Right atrium auricular region (tissue), 2 donors: ENCODE results near the gene STIP1. TPM values are rescaled to one million over a fixed set of nuclear protein-coding genes. Genes with fewer than 3 reads are reported as not detected.

ENCODE experiments used
- DNase-seq: peaks from one replicate; pipeline ENCODE4 v3.0.0-alpha.2; 2019; ENCODE audit warnings: low spot score
- H3K27ac ChIP-seq, 2 donors: fragments of 200-600 bp; sonication (generic); 1 replicate in 1 of 2; 2 replicates in 1 of 2; pipeline ENCODE4 v1.5.1; 2016 to 2019
- H3K27me3 ChIP-seq, 2 donors: fragments of 200-600 bp; sonication (generic); one replicate each; pipeline versions ENCODE4 v1.5.1 to v1.6.0; 2017 to 2019
- H3K36me3 ChIP-seq: fragments of 200-600 bp; sonication (generic); one replicate; pipeline ENCODE4 v1.5.1; 2016
- H3K4me1 ChIP-seq, 2 donors: fragments of 200-600 bp; sonication (generic); one replicate each; pipeline versions ENCODE4 v1.5.1 to v1.6.0; 2017 to 2019
- H3K4me3 ChIP-seq, 2 donors: fragments of 200-600 bp; sonication (generic); 1 replicate in 1 of 2; 2 replicates in 1 of 2; pipeline ENCODE4 v1.5.1; 2017 to 2019; ENCODE audit warnings: mild to moderate bottlenecking in 1 of 2, moderate library complexity in 1 of 2
- H3K9me3 ChIP-seq, 2 donors: fragments of 200-600 bp; sonication (generic); one replicate each; pipeline ENCODE4 v1.5.1; 2019
- CTCF ChIP-seq, 2 donors: fragments of 200-600 bp; sonication (generic); IDR thresholded peaks; one replicate each; pipeline ENCODE4 v1.5.1; 2019; ENCODE audit warnings: antibody characterized with exemption in 2 of 2
- total RNA-seq, 2 donors: library from RNA; depleted of rRNA; stranded (reverse); fragments of >200 nt; gene quantifications; one replicate each; pipeline ENCODE4 v1.1.0, GENCODE V29; 2016

The STIP1 gene
- total RNA-seq, 2 donors from 2014 or later, result 88.9 to 114 TPM

DNA sequence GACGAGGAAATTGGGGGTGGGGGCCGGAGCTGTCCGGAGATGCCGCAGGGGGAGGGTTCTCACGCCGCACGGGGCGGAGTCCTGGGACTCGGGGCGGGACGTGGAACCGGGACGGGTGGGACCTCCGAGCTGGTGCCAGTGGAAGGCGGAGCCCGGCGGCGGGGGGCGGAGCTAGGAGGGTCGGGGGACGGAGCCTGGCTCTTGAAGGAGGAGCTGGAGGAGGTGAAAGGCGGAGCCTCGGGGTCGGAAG, 55.2 kb downstream of the STIP1 start:
- Histone ChIP-seq H3K27me3 (no peaks in the 10 kb centered on the region), H3K4me1 (peaks cover 0 to 59% of the 10 kb centered on the region in 2 donors), H3K27ac (peak overlapping the region; percentile 97 to 99), H3K9me3 (no peaks in the 10 kb centered on the region), H3K4me3 (peak overlapping the region; percentile 59 to 85), H3K36me3 (peaks cover 12% of the 10 kb centered on the region)
- no peak for TF ChIP-seq CTCF (IDR thresholded peaks at IDR 0.05)
- peak; percentile 100 for DNase-seq

DNA sequence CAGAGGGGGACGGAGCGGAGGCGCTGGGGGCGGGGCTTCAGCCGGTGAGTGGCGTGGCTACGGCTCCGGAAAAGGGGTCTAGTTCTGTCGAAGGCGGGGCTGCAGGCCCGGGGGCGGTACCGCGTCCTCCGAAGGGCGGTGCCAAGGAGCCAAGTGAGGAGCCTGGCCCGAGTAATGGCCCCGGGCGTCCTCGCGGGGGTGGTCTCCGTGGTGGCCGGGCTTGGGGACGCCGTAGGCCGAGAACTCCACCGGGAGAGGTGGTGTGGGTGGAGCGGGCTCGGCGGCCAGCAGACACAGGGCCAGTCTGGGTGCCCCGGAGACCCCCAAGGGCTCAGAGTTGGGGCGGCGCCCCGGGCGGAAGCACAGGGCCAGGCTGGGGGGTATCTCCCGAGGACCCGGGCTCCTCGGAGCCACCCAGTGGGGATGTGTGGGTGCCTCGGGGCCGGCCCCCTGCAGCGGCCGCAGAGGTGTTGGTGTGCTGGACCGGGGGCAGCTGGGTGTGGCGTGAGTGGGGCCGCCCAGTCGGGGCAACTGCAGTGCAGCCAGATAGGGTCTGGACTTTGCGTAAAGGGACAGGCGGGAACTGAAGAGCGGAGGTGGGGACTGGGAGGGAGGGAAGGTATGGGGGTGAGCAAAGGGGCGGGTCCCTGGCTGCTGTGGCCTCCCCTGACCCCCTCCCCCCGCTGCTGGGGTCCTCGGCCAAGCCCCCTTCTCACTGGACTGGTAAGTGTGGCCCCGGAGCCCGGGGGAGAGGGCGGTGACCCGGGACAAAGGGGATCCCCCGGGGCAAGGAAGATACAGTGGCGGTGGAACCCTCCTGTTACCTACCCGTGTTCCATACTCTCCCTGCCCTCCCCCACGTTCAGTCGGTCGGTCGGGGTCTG, 55.8 kb downstream of the STIP1 start:
- no peak for DNase-seq
- no peak for TF ChIP-seq CTCF (IDR thresholded peaks at IDR 0.05)
- peak overlapping the region; percentile 75 to 85 for H3K4me3 ChIP-seq
- peak overlapping the region; percentile 97 to 99 for H3K27ac ChIP-seq
- peaks cover 10% of the 10 kb centered on the region for H3K36me3 ChIP-seq
- H3K4me1 ChIP-seq, result peaks cover 0 to 55% of the 10 kb centered on the region in 2 donors
- H3K27me3 ChIP-seq, result no peaks in the 10 kb centered on the region
- H3K9me3 ChIP-seq, result no peaks in the 10 kb centered on the region

GRCh38 chr11:64243236-64243854, 57.4 kb downstream of the STIP1 start:
- Histone ChIP-seq H3K27ac (peak overlapping the region in 1 of 2 donors; percentile 97), H3K27me3 (no peaks in the 10 kb centered on the region), H3K4me3 (no peak overlapping the region), H3K4me1 (peaks cover 0 to 54% of the 10 kb centered on the region in 2 donors), H3K36me3 (peaks cover 10% of the 10 kb centered on the region), H3K9me3 (no peaks in the 10 kb centered on the region)
- no peak for TF ChIP-seq CTCF (IDR thresholded peaks at IDR 0.05)
- no peak for DNase-seq

DNA sequence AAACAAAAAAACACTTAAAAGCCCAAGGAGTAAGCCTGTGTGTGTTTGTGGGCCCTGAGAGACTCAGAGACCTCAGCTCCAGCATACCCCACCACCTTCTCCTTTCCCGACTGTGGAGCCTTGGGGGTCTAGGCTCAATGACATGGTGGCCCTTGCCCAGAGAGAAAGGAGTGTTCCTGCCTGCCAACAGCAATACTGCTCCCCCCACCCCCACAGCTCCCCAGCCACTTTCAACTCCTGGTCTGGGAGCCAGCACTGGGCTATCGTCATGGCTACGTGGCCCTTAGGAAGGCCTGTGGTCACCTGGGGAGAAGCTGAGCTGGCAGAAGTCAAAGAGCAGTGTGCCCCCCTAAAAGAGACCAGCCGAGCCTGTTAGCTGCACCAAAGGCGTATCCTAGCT, 58.1 kb downstream of the STIP1 start:
- no peak overlapping the region for H3K4me3 ChIP-seq
- no peaks in the 10 kb centered on the region for H3K27me3 ChIP-seq
- no peak overlapping the region for H3K27ac ChIP-seq
- H3K36me3 ChIP-seq, result peaks cover 10% of the 10 kb centered on the region
- H3K4me1 ChIP-seq, result peaks cover 0 to 54% of the 10 kb centered on the region in 2 donors
- no peak for DNase-seq
- H3K9me3 ChIP-seq, result no peaks in the 10 kb centered on the region
- no peak for TF ChIP-seq CTCF (IDR thresholded peaks at IDR 0.05)

DNA sequence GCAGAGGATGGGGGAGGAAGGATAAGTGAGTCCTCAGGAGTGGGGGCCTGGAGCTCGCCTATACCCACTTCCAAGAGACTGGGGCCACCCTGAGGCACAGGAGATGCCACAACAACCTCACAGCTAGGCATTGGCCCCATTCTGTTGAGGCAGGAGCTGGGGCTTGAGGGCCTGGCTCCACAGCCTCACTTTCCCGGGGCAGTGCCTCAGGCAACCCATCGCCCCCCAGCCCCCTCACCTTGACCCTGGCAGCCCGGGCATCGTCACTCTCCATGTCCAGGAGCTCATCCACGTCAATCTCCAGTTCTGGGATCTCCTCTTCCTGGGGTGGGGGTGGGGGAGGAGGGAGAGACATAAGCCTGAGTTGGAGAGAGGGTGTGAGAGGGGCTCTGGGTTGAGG, 59.0 kb downstream of the STIP1 start:
- Histone ChIP-seq H3K9me3 (no peaks in the 10 kb centered on the region), H3K36me3 (peaks cover 10% of the 10 kb centered on the region), H3K27ac (peak overlapping the region; percentile 88 to 91), H3K4me3 (peak overlapping the region; percentile 74 to 82), H3K4me1 (peaks cover 0 to 51% of the 10 kb centered on the region in 2 donors), H3K27me3 (no peaks in the 10 kb centered on the region)
- DNase-seq, result no peak
- TF ChIP-seq CTCF (IDR thresholded peaks at IDR 0.05), result no peak
